Lower leg skin (tissue), 3 donors: ENCODE measurements around the gene ADGRV1.

Source experiments
- POLR2A ChIP-seq, 2 donors: fragments of 450-650 bp; IDR thresholded peaks; one replicate each; pipeline ENCODE4 v1.6.1; 2016 to 2017; ENCODE audit warnings: antibody characterized with exemption in 2 of 2, mild to moderate bottlenecking in 1 of 2, moderate library complexity in 1 of 2
- TF ChIP-seq, protein P1 (sequence below), 3 donors: fragments of 450-650 bp; IDR thresholded peaks; one replicate each; pipeline ENCODE4 v1.5.1; 2016; ENCODE audit warnings: antibody characterized with exemption in 3 of 3, mild to moderate bottlenecking in 3 of 3, moderate library complexity in 2 of 3

DNA sequence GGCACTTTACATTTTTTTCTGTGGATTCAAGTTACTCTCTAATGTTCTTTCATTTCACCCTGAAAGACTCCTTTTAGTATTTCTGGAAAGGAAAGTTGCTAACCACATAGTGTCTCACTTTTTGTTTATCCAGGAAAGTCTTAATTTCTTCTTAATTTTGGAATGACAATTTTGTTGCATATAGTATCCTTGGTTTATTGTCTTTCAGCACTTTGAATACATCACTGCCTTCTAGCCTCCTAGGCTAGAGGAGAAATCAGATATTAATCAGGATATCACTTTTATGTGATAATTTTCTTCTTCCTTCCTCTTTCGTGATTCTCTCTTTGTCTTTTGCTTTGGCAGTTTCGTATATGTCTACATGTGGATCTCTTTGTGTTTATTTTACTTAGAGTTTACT, 11.4 kb downstream of the ADGRV1 start:
- TF ChIP-seq, protein P1, sequence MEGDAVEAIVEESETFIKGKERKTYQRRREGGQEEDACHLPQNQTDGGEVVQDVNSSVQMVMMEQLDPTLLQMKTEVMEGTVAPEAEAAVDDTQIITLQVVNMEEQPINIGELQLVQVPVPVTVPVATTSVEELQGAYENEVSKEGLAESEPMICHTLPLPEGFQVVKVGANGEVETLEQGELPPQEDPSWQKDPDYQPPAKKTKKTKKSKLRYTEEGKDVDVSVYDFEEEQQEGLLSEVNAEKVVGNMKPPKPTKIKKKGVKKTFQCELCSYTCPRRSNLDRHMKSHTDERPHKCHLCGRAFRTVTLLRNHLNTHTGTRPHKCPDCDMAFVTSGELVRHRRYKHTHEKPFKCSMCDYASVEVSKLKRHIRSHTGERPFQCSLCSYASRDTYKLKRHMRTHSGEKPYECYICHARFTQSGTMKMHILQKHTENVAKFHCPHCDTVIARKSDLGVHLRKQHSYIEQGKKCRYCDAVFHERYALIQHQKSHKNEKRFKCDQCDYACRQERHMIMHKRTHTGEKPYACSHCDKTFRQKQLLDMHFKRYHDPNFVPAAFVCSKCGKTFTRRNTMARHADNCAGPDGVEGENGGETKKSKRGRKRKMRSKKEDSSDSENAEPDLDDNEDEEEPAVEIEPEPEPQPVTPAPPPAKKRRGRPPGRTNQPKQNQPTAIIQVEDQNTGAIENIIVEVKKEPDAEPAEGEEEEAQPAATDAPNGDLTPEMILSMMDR (IDR thresholded peaks at IDR 0.05), result no peak
- TF ChIP-seq POLR2A (IDR thresholded peaks at IDR 0.05), result no peak
